Activated B cell treated with CpG ODN at 0.5 μM for 24 hours (primary cell): Measurements from ENCODE around the gene SWI5. TPM values are rescaled to one million over a fixed set of nuclear protein-coding genes. Genes with fewer than 3 reads are reported as not detected.

Experiments used
- ATAC-seq: fragments of 200-7000 bp; cut with Tn5 transposase; one replicate; pipeline ENCODE4 v1.10.0; 2021; ENCODE audit warnings: low read depth, mild to moderate bottlenecking, moderate library complexity
- CTCF ChIA-PET: fragments of 350-600 bp; sonication (Branson Sonifier 250); formaldehyde crosslinking; loops from one replicate; lab custom pipeline; 2021; ENCODE audit warnings: antibody characterized with exemption; lab: Charles Lee
- POLR2A ChIA-PET: fragments of 350-600 bp; sonication (Branson Sonifier 250); formaldehyde crosslinking; loops from one replicate; lab custom pipeline; 2021; ENCODE audit warnings: antibody characterized with exemption; lab: Charles Lee
- DNase-seq: peaks from one replicate; pipeline ENCODE4 v3.0.0; 2022
- H3K27ac Mint-ChIP-seq: one replicate; pipeline ENCODE4 v1.8.0; 2020; ENCODE audit warnings: mixed read lengths
- H3K27me3 Mint-ChIP-seq: one replicate; pipeline ENCODE4 v1.8.0; 2021; ENCODE audit warnings: mixed read lengths
- H3K36me3 Mint-ChIP-seq: one replicate; pipeline ENCODE4 v1.8.0; 2021; ENCODE audit warnings: low read depth, mixed read lengths
- H3K4me1 Mint-ChIP-seq: one replicate; pipeline ENCODE4 v1.8.0; 2021; ENCODE audit warnings: mixed read lengths
- H3K4me3 Mint-ChIP-seq: one replicate; pipeline ENCODE4 v1.8.0; 2020; ENCODE audit warnings: mild to moderate bottlenecking, mixed read lengths
- H3K9me3 Mint-ChIP-seq: one replicate; pipeline ENCODE4 v1.8.0; 2020; ENCODE audit warnings: mixed read lengths
- CTCF ChIP-seq: fragments of 200-600 bp; IDR thresholded peaks from one replicate; pipeline ENCODE4 v1.8.0; 2022; ENCODE audit warnings: antibody characterized with exemption, mild to moderate bottlenecking
- intact Hi-C: fragments of 100-400 bp; cut with micrococcal nuclease; formaldehyde crosslinking; loops from one replicate; pipeline ENCODE4 v1.15.1; 2024
- total RNA-seq: library from RNA; stranded (reverse); gene quantifications from 2 replicates; pipeline ENCODE4 v1.2.3, GENCODE V29; 2022

The SWI5 gene
- total RNA-seq, 1 donor from 2014 or later = 7.2 TPM

GRCh38 chr9:128325629-128326028 is 49.6 kb downstream of the SWI5 start:
- H3K36me3 Mint-ChIP-seq = peaks cover 38% of the 10 kb centered on the region
- no peaks in the 10 kb centered on the region for H3K9me3 Mint-ChIP-seq
- ATAC-seq (no peak), DNase-seq (no peak)
- peaks cover 19% of the 10 kb centered on the region for H3K4me1 Mint-ChIP-seq
- CTCF ChIA-PET = no interaction called here
- TF ChIP-seq CTCF = no peak
- POLR2A ChIA-PET = no interaction called here
- no peak overlapping the region for H3K27ac Mint-ChIP-seq
- intact Hi-C loops = loop anchor here (10.0 kb wide), 1 partner anchor 359 kb away; the partner anchor contains the start of gene SET
- H3K4me3 Mint-ChIP-seq = no peak overlapping the region
- no peaks in the 10 kb centered on the region for H3K27me3 Mint-ChIP-seq

GRCh38 chr9:128333451-128333869 is 57.4 kb downstream of the SWI5 start:
- ChIA-PET POLR2A (no interaction called here), CTCF (interaction anchor here (0.6 kb wide), 1 partner anchor 25 kb away, joined by 3 read pairs; no protein-coding TSS in a partner anchor)
- DNase-seq = no peak

GRCh38 chr9:128335161-128335560 is 59.1 kb downstream of the SWI5 start:
- TF ChIP-seq CTCF = no peak
- POLR2A ChIA-PET = no interaction called here
- no peaks in the 10 kb centered on the region for H3K9me3 Mint-ChIP-seq
- intact Hi-C loops = no loop called here
- peaks cover 4% of the 10 kb centered on the region for H3K4me1 Mint-ChIP-seq
- H3K4me3 Mint-ChIP-seq = no peak overlapping the region
- no peaks in the 10 kb centered on the region for H3K27me3 Mint-ChIP-seq
- no peak for DNase-seq
- CTCF ChIA-PET = no interaction called here
- H3K27ac Mint-ChIP-seq = no peak overlapping the region
- peaks cover 20% of the 10 kb centered on the region for H3K36me3 Mint-ChIP-seq
- no peak for ATAC-seq

More at GRCh38 chr9:128333451-128333869, 57.4 kb downstream of the SWI5 start:
- H3K9me3 Mint-ChIP-seq = no peaks in the 10 kb centered on the region
- H3K27ac Mint-ChIP-seq = no peak overlapping the region
- H3K4me1 Mint-ChIP-seq = no peaks in the 10 kb centered on the region
- H3K4me3 Mint-ChIP-seq = no peak overlapping the region
- intact Hi-C loops = no loop called here
- H3K27me3 Mint-ChIP-seq = no peaks in the 10 kb centered on the region
- ATAC-seq = no peak
- peaks cover 23% of the 10 kb centered on the region for H3K36me3 Mint-ChIP-seq
- no peak for TF ChIP-seq CTCF

GRCh38 chr9:128335914-128336313 is 59.8 kb downstream of the SWI5 start:
- Mint-ChIP-seq H3K9me3 (no peaks in the 10 kb centered on the region), H3K27ac (no peak overlapping the region), H3K27me3 (no peaks in the 10 kb centered on the region), H3K4me3 (no peak overlapping the region), H3K4me1 (peaks cover 4% of the 10 kb centered on the region), H3K36me3 (peaks cover 20% of the 10 kb centered on the region)
- intact Hi-C loops = no loop called here
- DNase-seq (no peak), ATAC-seq (no peak)
- POLR2A ChIA-PET = no interaction called here
- CTCF ChIA-PET = no interaction called here
- TF ChIP-seq CTCF = no peak

GRCh38 chr9:128337936-128338335 is 61.9 kb downstream of the SWI5 start:
- Mint-ChIP-seq H3K4me3 (no peak overlapping the region), H3K27ac (no peak overlapping the region), H3K27me3 (no peaks in the 10 kb centered on the region), H3K36me3 (peaks cover 9% of the 10 kb centered on the region), H3K4me1 (peaks cover 10% of the 10 kb centered on the region), H3K9me3 (no peaks in the 10 kb centered on the region)
- ATAC-seq = no peak
- TF ChIP-seq CTCF = no peak
- no peak for DNase-seq
- CTCF ChIA-PET = no interaction called here
- intact Hi-C loops = no loop called here
- POLR2A ChIA-PET = no interaction called here

Other genes starting within 250 kb of the SWI5 start
- gene NAIF1, start 209.0 kb upstream of the SWI5 start, total RNA-seq = 10.4 and 11.1 TPM in 2 replicates
- gene SLC25A25, start 208.0 kb upstream of the SWI5 start, total RNA-seq = 8.0 and 9.4 TPM in 2 replicates
- 86.7 and 89.2 TPM in 2 replicates for gene PTGES2, start 148.5 kb upstream of the SWI5 start, total RNA-seq
- gene LCN2, start 126.8 kb upstream of the SWI5 start, total RNA-seq = not detected in 2 replicates
- 47.7 and 53.6 TPM in 2 replicates for gene BBLN, start 116.0 kb upstream of the SWI5 start, total RNA-seq
- gene CIZ1, start 84.7 kb upstream of the SWI5 start, total RNA-seq = 142 and 160 TPM in 2 replicates
- 0.81 and 0.86 TPM in 2 replicates for gene DNM1, start 72.9 kb upstream of the SWI5 start, total RNA-seq
- gene GOLGA2, start 269 bp upstream of the SWI5 start, total RNA-seq = 46.0 and 53.5 TPM in 2 replicates
- 28.0 and 32.6 TPM in 2 replicates for gene TRUB2, start 46.2 kb downstream of the SWI5 start, total RNA-seq
- 36.2 and 45.6 TPM in 2 replicates for gene COQ4, start 46.6 kb downstream of the SWI5 start, total RNA-seq
- gene SLC27A4, start 64.3 kb downstream of the SWI5 start, total RNA-seq = 13.6 and 14.4 TPM in 2 replicates
- 55.8 and 65.1 TPM in 2 replicates for gene URM1, start 95.1 kb downstream of the SWI5 start, total RNA-seq
- gene CERCAM, start 144.6 kb downstream of the SWI5 start, total RNA-seq = 1.7 TPM in 2 replicates
- gene ODF2, start 179.7 kb downstream of the SWI5 start, total RNA-seq = 41.2 and 45.7 TPM in 2 replicates
- gene GLE1, start 228.4 kb downstream of the SWI5 start, total RNA-seq = 28.8 and 31.8 TPM in 2 replicates